Measurements from ENCODE around the gene OASL. TPM values are rescaled to one million over a fixed set of nuclear protein-coding genes. Genes with fewer than 3 reads are reported as not detected.

OASL gene
- total RNA-seq, 4 donors from 2014 or later: 5.2 to 18.7 (median 11.5) TPM

GRCh38 chr12:120970310-120970709 is 68.7 kb downstream of the OASL start:
- 59 to 100% methylated on average over 1 to 3 of the region's 3 CpGs for WGBS, 2 donors (ENCODE audit: low coverage in 1 of 2)
- H3K27me3 ChIP-seq: no peaks in the 10 kb centered on the region
- peaks cover 0 to 10% (median 1%) of the 10 kb centered on the region in 4 donors for H3K36me3 ChIP-seq
- no peak for DNase-seq
- no peaks in the 10 kb centered on the region for H3K9me3 ChIP-seq
- no peak overlapping the region for H3K27ac ChIP-seq
- peaks cover 0 to 8% (median 0%) of the 10 kb centered on the region in 4 donors for H3K4me1 ChIP-seq
- no peak overlapping the region for H3K4me3 ChIP-seq
- TF ChIP-seq POLR2A (IDR thresholded peaks at IDR 0.05) (no peak), CTCF (IDR thresholded peaks at IDR 0.05) (no peak), EP300 (IDR thresholded peaks at IDR 0.05; ENCODE audit: low read depth) (no peak), POLR2AphosphoS5 (IDR thresholded peaks at IDR 0.05) (no peak)
- in situ Hi-C loops (cut with MboI; ENCODE audit: low pct_ligation_motif_present in 1 of 4, low pct_unique_long_range_greater_than_20kb in 1 of 4, low sequenced_read_pairs in 3 of 4) (loop anchor here in 3 of 4 donors (25.0 kb wide), 1 partner anchor 333 kb away; the partner anchor contains the start of gene CABP1 (in 3 of the 3)), intact Hi-C loops (cut with DNase I; ENCODE audit: low total_unique reads) (loop anchor here (5.0 kb wide), 1 partner anchor 323 kb away; no protein-coding TSS in a partner anchor)

Small RNAs within 50 kb of the gene (small RNA-seq; reads per million reads assigned to genes)
- 0 reads per million in 4 donors for gene AC079602.2

Other genes starting within 250 kb of the OASL start
- gene SPPL3, start 134.9 kb downstream of the OASL start, total RNA-seq: 10 to 100 TPM; 34.7 to 45.4 (median 41.6) TPM
- 10 to 100 TPM; 16.5 to 71.4 (median 23.6) TPM for gene HNF1A, start 60.7 kb downstream of the OASL start, total RNA-seq
- 10 to 100 TPM in 2 of 4 donors, 1 to 10 TPM in 2; 7.0 to 32.2 (median 18.0) TPM for gene C12orf43, start 22.8 kb downstream of the OASL start, total RNA-seq
- 1 to 10 TPM in 3 of 4 donors, under 1 TPM in 1; 0.96 to 7.1 (median 5.1) TPM for gene P2RX7, start 93.6 kb upstream of the OASL start, total RNA-seq
- 100 to 1,000 TPM; 103 to 435 (median 217) TPM for gene P2RX4, start 170.9 kb upstream of the OASL start, total RNA-seq